ENCODE results near the gene CFD. TPM values are rescaled to one million over a fixed set of nuclear protein-coding genes. Genes with fewer than 3 reads are reported as not detected.

Gene CFD
- total RNA-seq, 1 experiment from 2014 or later, result 1.9 TPM

DNA sequence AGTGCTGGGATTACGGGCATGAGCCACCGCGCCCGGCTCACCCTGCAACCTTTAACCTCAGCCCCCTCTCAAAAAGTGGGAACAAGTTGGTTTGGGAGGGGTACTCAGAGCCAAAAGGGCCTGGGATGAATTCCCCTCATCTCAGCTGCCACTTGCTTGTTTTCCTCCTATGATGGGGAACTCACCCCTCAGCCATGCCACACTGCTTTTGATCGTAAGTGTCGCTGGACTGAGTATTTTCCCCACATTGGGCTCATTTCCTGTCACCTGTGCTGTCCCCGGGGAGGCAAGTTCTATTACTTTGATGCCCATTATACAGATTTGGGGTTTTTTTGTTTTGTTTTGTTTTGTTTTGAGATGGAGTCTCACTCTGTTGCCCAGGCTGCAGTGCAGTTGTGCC is 47.0 kb downstream of the CFD start:
- WGBS (ENCODE audit: extremely low coverage, insufficient read length, low lambda C conversion rate), result no CpG with 5 or more reads among the region's 7 CpGs
- peaks cover 10% of the 10 kb centered on the region; the same call in 1 of the 2 replicates for H3K79me2 ChIP-seq (ENCODE audit: insufficient read depth, low read length)

More for the DNA sequence above, 47.0 kb downstream of the CFD start:
- Histone ChIP-seq H3K23ac (ENCODE audit: insufficient read length, low read depth, low read length) (no peak overlapping the region), H3K9ac (ENCODE audit: extremely low read depth, insufficient read length, low read length) (no peak overlapping the region), H3K27ac (ENCODE audit: insufficient read length, low read depth, low read length) (no peak overlapping the region), H3T11ph (ENCODE audit: low read length) (no peak overlapping the region), H2BK12ac (ENCODE audit: insufficient read length, low read depth, low read length) (no peak overlapping the region), H3K4me2 (ENCODE audit: insufficient read depth, insufficient read length, low read length) (no peak overlapping the region), H2AFZ (ENCODE audit: low read length) (no peak overlapping the region), H4K5ac (ENCODE audit: insufficient read length, low read depth, low read length) (no peak overlapping the region), H3K23me2 (ENCODE audit: insufficient read length, low read depth, low read length, poor library complexity, severe bottlenecking) (no peaks in the 10 kb centered on the region), H3K79me1 (ENCODE audit: insufficient read depth, low read depth, low read length, poor library complexity, severe bottlenecking) (peaks cover 16% of the 10 kb centered on the region), H4K20me1 (ENCODE audit: control insufficient read depth, insufficient read depth, insufficient read length) (no peaks in the 10 kb centered on the region), H4K8ac (replicated peaks; ENCODE audit: insufficient read length, low read depth, low read length) (no peak overlapping the region), H4K91ac (ENCODE audit: insufficient read length, low read depth, low read length) (no peak overlapping the region), H3K9me3 (ENCODE audit: control insufficient read depth, low read depth, low read length) (no peaks in the 10 kb centered on the region), H2BK120ac (ENCODE audit: low read depth, low read length, poor library complexity, severe bottlenecking) (no peak overlapping the region), H2BK15ac (ENCODE audit: low read depth, low read length) (no peak overlapping the region), H3K4me1 (ENCODE audit: insufficient read depth, low read length) (no peaks in the 10 kb centered on the region), H2BK20ac (ENCODE audit: low read depth, low read length, poor library complexity, severe bottlenecking) (no peak overlapping the region), H3K56ac (ENCODE audit: insufficient read length, low read depth, low read length) (no peak overlapping the region), H2AK5ac (ENCODE audit: insufficient read length, low read length) (no peak overlapping the region), H3K14ac (ENCODE audit: insufficient read depth, low read length) (no peak overlapping the region), H3K27me3 (ENCODE audit: insufficient read depth, low read length) (no peaks in the 10 kb centered on the region), H3K4ac (ENCODE audit: low read depth, low read length) (no peak overlapping the region), H3K18ac (ENCODE audit: insufficient read length, low read depth, low read length) (no peak overlapping the region), H2BK5ac (ENCODE audit: insufficient read length, low read length) (no peak overlapping the region)
- no peak for TF ChIP-seq CTCF (conservative IDR thresholded peaks at IDR 0.05)
- Mint-ChIP-seq H3K27me3 (ENCODE audit: low read depth) (no peaks in the 10 kb centered on the region; the same call in 1 of the 2 replicates), H3K4me3 (no peak overlapping the region), H3K36me3 (ENCODE audit: insufficient read depth in 1 of 3, low read depth in 3 of 3) (peaks cover 0 to 18% (median 12%) of the 10 kb centered on the region in 3 experiments; a peak in 5 of 7 replicates), H3K4me1 (peaks cover 0 to 26% of the 10 kb centered on the region in 2 experiments; a peak in 2 of 4 replicates), H3K27ac (no peak overlapping the region), H3K9me3 (no peaks in the 10 kb centered on the region)
- DNase-seq, result no peak

All from H9 (cell line).